ENCODE data around the gene SRSF7.
"Not testable (repeated sequence)": the region's sequence is repeated elsewhere in the genome, so short reads cannot be mapped to it uniquely, and the experiment has no call there.

SRSF7 gene

DNA sequence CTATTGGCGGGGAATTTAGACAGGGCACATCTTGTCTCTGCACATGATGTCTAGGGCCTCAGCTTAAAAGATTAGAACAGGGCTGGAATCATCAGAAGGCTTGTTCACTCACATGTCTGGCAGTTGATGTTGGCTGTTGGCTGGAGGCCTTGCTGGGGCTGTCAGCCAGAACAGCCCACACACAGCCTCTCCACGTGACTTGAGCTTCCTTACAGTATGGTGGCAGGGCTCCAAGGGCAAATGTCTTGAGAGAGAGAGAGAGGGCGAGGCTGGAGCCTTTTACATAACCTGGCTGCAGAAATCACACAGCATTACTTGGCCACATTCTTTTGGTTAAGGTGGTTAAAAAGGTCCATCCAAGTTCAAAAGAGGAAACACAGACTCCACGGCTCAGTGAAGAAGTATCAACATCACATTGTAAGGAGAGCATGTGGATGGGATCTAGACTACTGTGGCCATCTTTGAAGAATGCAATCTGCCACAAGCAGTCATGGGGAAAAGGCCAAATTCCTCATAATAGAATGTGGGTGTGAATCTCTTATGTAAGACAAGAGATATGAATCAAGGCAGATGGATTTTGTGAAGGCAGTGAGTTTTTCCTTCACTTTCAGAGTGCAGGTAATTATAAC lies 30.4 kb downstream of the SRSF7 start:
- TF ChIP-seq CTCF (IDR thresholded peaks at IDR 0.05; ENCODE audit: control extremely low read depth, extremely low read depth, low read depth, missing control alignments) = no peak
- ChIA-PET POLR2A (interaction anchor here (1.1 to 1.4 kb wide), 2 partner anchors 14 to 31 kb away, joined by 4 read pairs; partner anchors contain the start of gene SRSF7), CTCF (interaction anchor here (1.7 kb wide), 1 partner anchor 141 kb away, joined by 5 read pairs; no protein-coding TSS in a partner anchor)
- no peak for DNase-seq (ENCODE audit: extremely low spot score)

DNA sequence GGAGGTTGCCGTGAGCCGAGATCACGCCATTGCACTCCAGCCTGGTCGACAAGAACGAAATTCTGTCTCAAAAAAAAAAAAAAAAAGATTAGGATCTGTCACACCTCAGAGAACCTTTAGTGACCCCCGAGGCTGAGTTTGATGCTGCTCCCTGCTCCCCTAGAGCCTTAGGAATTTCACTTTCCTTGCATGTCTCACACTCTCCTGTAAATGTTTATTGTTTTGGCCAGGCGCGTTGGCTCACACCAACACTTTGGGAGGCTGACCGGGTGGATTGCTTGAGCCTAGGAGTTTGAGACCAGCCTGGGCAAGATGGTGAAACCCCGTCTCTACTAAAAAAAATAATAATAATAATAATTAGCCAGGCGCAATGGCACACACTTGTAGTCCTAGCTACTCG lies 31.5 kb downstream of the SRSF7 start:
- DNase-seq (ENCODE audit: extremely low spot score) = no peak
- ChIA-PET CTCF (interaction anchor here (1.7 to 1.8 kb wide), 2 partner anchors 12 to 140 kb away, joined by 4 to 5 read pairs; no protein-coding TSS in a partner anchor), POLR2A (no interaction called here)
- TF ChIP-seq CTCF (IDR thresholded peaks at IDR 0.05; ENCODE audit: control extremely low read depth, extremely low read depth, low read depth, missing control alignments) = no peak

DNA sequence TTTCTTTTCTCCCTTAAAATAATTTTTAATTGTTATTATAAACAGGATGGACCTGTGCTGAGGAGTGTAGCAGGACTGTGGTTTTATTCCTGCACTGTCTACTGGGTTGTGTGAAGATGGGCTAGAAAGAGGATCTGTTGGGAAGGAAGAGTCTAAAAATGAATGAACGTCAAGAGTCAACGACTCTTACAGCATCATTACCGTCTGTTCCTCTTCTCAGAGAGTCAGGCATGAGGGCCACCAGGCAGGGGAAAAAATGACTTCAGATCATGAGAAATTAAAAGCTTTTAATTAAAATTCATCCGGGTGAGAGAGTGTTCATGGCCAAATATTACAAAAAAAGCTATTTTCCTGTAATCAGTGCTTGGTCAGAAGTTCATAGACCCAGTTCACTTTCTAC lies 32.6 kb downstream of the SRSF7 start:
- ChIA-PET POLR2A (no interaction called here), CTCF (interaction anchor here (1.0 to 1.8 kb wide), 4 partner anchors 11 to 137 kb away, joined by 3 to 4 read pairs (median 3); no protein-coding TSS in a partner anchor)
- TF ChIP-seq CTCF (IDR thresholded peaks at IDR 0.05; ENCODE audit: control extremely low read depth, extremely low read depth, low read depth, missing control alignments) = no peak
- no peak for DNase-seq (ENCODE audit: extremely low spot score)

- POLR2A ChIA-PET = interaction anchor here (0.5 kb wide), 1 partner anchor 19 kb away, joined by 4 read pairs; no protein-coding TSS in a partner anchor
These were observed 35.0 kb downstream of the SRSF7 start for GRCh38 chr2:38716185-38716584.

DNA sequence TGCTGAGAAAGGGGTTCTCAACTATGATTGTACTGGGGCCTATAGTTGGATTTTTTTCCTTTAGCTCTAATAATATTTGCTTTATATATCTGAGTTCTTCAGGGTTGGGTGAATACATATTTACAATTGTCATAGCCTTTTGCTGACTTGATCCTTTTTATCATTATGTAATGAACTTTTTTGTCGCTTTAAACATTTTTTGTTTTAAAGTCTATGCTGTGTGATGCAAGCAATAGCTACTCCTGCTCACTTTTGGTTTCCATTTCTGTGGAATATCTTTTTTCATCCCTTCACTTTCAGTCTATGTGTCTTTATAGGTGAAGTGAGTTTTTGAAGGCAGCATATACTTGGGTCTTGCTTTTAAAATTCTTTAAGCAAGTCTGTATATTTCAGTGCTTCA lies 36.2 kb downstream of the SRSF7 start:
- ChIA-PET POLR2A (interaction anchor here (0.8 kb wide), 1 partner anchor 36 kb away, joined by 3 read pairs; the partner anchor contains the start of gene SRSF7), CTCF (interaction anchor here (1.4 to 2.6 kb wide), 4 partner anchors 10 to 133 kb away, joined by 3 to 11 read pairs (median 6); no protein-coding TSS in a partner anchor)
- not testable (repeated sequence) for DNase-seq (ENCODE audit: extremely low spot score)

More at GRCh38 chr2:38716185-38716584, 35.0 kb downstream of the SRSF7 start:
- CTCF ChIA-PET = interaction anchor here (1.4 to 2.6 kb wide), 2 partner anchors 11 to 135 kb away, joined by 4 to 11 read pairs; no protein-coding TSS in a partner anchor
- no peak for TF ChIP-seq CTCF (IDR thresholded peaks at IDR 0.05; ENCODE audit: control extremely low read depth, extremely low read depth, low read depth, missing control alignments)
- no peak for DNase-seq (ENCODE audit: extremely low spot score)

DNA sequence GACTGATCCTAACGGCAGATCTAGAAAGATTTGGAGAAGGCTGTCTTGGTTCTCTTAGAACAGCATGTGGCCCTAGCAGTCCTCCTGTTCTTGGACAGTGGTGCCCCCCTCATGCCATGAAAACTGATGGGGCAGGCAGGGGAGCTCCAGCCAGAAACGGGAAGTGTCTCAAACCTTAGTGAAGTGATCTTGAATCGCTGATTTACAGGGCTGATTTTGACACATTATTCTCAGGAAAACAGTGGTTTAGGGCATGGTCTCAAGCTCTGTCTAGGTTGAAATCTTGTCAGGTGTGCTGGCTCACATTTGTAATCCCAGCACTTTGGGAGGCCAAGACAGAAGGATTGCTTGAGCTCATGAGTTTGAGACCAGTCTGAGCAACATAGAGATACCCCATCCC lies 37.8 kb downstream of the SRSF7 start:
- TF ChIP-seq CTCF (IDR thresholded peaks at IDR 0.05; ENCODE audit: control extremely low read depth, extremely low read depth, low read depth, missing control alignments) = no peak
- no peak for DNase-seq (ENCODE audit: extremely low spot score)
- POLR2A ChIA-PET = interaction anchor here (1.0 kb wide), 1 partner anchor 38 kb away, joined by 4 read pairs; the partner anchor contains the start of gene SRSF7
- CTCF ChIA-PET = interaction anchor here (0.8 to 2.1 kb wide), 7 partner anchors 9 to 177 kb away, joined by 3 to 8 read pairs (median 4); no protein-coding TSS in a partner anchor

DNA sequence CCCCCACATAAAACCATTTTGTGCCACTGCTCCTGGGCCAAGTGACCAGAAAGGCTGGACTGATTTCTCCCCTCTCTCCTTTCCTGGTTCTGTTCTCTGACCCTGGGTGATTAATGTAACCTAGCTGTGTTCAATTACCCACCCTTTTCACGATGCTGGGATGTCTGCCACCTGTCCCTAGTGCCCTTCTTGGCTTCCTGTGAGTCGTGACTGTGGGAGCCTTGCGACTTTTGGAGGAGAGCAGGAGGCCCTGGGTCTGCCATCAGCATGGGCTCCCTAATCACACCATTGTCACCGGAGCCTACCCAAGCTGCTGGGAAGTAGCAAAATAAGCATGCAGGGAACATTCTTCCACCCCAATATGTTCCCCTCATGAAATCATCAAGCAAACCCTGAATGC lies 38.3 kb downstream of the SRSF7 start:
- no peak for TF ChIP-seq CTCF (IDR thresholded peaks at IDR 0.05; ENCODE audit: control extremely low read depth, extremely low read depth, low read depth, missing control alignments)
- ChIA-PET CTCF (interaction anchor here (1.3 kb wide), 1 partner anchor 10 kb away, joined by 4 read pairs; no protein-coding TSS in a partner anchor), POLR2A (interaction anchor here (1.0 kb wide), 1 partner anchor 38 kb away, joined by 4 read pairs; the partner anchor contains the start of gene SRSF7)
- DNase-seq (ENCODE audit: extremely low spot score) = no peak

All from GM10248 (cell line).